ENCODE results near the gene MPIG6B. TPM values are rescaled to one million over a fixed set of nuclear protein-coding genes. Genes with fewer than 3 reads are reported as not detected.

MPIG6B gene
- total RNA-seq, 2 donors from 2014 or later: not detected

- H3K4me3 ChIP-seq (ENCODE audit: low read length): peak within 1 kb of the TSS; percentile 80
- 3 to 6% methylated on average over 31 to 58 of the region's 58 CpGs for WGBS, 2 experiments (ENCODE audit: insufficient coverage in 1 of 2, insufficient read length in 1 of 2)
- peak within 1 kb of the TSS; percentile 78 for H3K27ac ChIP-seq (ENCODE audit: low read depth, low read length)
- no peaks in the 10 kb centered on the region for H3K9me3 Mint-ChIP-seq
- peaks cover 12% of the 10 kb centered on the region for H3K36me3 Mint-ChIP-seq (ENCODE audit: low read depth)
- H3K27me3 Mint-ChIP-seq (ENCODE audit: insufficient read depth): no peaks in the 10 kb centered on the region
- TF ChIP-seq, protein P1, sequence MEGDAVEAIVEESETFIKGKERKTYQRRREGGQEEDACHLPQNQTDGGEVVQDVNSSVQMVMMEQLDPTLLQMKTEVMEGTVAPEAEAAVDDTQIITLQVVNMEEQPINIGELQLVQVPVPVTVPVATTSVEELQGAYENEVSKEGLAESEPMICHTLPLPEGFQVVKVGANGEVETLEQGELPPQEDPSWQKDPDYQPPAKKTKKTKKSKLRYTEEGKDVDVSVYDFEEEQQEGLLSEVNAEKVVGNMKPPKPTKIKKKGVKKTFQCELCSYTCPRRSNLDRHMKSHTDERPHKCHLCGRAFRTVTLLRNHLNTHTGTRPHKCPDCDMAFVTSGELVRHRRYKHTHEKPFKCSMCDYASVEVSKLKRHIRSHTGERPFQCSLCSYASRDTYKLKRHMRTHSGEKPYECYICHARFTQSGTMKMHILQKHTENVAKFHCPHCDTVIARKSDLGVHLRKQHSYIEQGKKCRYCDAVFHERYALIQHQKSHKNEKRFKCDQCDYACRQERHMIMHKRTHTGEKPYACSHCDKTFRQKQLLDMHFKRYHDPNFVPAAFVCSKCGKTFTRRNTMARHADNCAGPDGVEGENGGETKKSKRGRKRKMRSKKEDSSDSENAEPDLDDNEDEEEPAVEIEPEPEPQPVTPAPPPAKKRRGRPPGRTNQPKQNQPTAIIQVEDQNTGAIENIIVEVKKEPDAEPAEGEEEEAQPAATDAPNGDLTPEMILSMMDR (conservative IDR thresholded peaks at IDR 0.05): no peak
- DNase-seq: peak; percentile 100
- peaks cover 13% of the 10 kb centered on the region for H3K4me1 ChIP-seq (ENCODE audit: control insufficient read depth, insufficient read depth, low read length)
- peak within 1 kb of the TSS; percentile 99 for H3K4me3 Mint-ChIP-seq
- peaks cover 5% of the 10 kb centered on the region for H3K36me3 ChIP-seq (ENCODE audit: control insufficient read depth, insufficient read depth, low read length)
- H3K27ac Mint-ChIP-seq: peak within 1 kb of the TSS; percentile 97
- no peaks in the 10 kb centered on the region for H3K9me3 ChIP-seq (ENCODE audit: control insufficient read depth, low read length)
- peaks cover 43% of the 10 kb centered on the region for H3K4me1 Mint-ChIP-seq
- H3K9ac ChIP-seq (ENCODE audit: extremely low read depth, low read length, poor library complexity, severe bottlenecking): peak within 1 kb of the TSS; percentile 64
- H3K27me3 ChIP-seq (ENCODE audit: control insufficient read depth, insufficient read depth, low read length, poor library complexity, severe bottlenecking): no peaks in the 10 kb centered on the region
Measured at GRCh38 chr6:31739639-31740396, 16.6 kb downstream of the MPIG6B start, which contains the start of gene MSH5. Gene MSH5 (plus strand): TSS chr6:31740005. CDS start chr6:31740467, 462 bp downstream.

- WGBS, 2 experiments (ENCODE audit: insufficient coverage in 1 of 2, insufficient read length in 1 of 2): 53 to 59% methylated on average over 18 to 29 of the region's 29 CpGs
- no peak for DNase-seq
- Mint-ChIP-seq H3K9me3 (no peaks in the 10 kb centered on the region), H3K27me3 (ENCODE audit: insufficient read depth) (no peaks in the 10 kb centered on the region), H3K4me3 (peak overlapping the region; percentile 99), H3K4me1 (peaks cover 47% of the 10 kb centered on the region), H3K27ac (peak overlapping the region; percentile 97), H3K36me3 (ENCODE audit: low read depth) (peaks cover 12% of the 10 kb centered on the region)
- TF ChIP-seq, protein P1 (conservative IDR thresholded peaks at IDR 0.05): no peak
- peaks cover 5% of the 10 kb centered on the region for H3K36me3 ChIP-seq (ENCODE audit: control insufficient read depth, insufficient read depth, low read length)
- peaks cover 13% of the 10 kb centered on the region for H3K4me1 ChIP-seq (ENCODE audit: control insufficient read depth, insufficient read depth, low read length)
- H3K9ac ChIP-seq (ENCODE audit: extremely low read depth, low read length, poor library complexity, severe bottlenecking): peak overlapping the region; percentile 64
- no peaks in the 10 kb centered on the region for H3K9me3 ChIP-seq (ENCODE audit: control insufficient read depth, low read length)
- peak overlapping the region; percentile 78 for H3K27ac ChIP-seq (ENCODE audit: low read depth, low read length)
- H3K27me3 ChIP-seq (ENCODE audit: control insufficient read depth, insufficient read depth, low read length, poor library complexity, severe bottlenecking): no peaks in the 10 kb centered on the region
- peak overlapping the region; percentile 80 for H3K4me3 ChIP-seq (ENCODE audit: low read length)
Measured at GRCh38 chr6:31740397-31741223, 17.4 kb downstream of the MPIG6B start.

GRCh38 chr6:31741815-31742214 lies 18.6 kb downstream of the MPIG6B start:
- TF ChIP-seq, protein P1 (conservative IDR thresholded peaks at IDR 0.05): no peak
- Histone ChIP-seq H3K9me3 (ENCODE audit: control insufficient read depth, low read length) (no peaks in the 10 kb centered on the region), H3K36me3 (ENCODE audit: control insufficient read depth, insufficient read depth, low read length) (peaks cover 5% of the 10 kb centered on the region), H3K4me1 (ENCODE audit: control insufficient read depth, insufficient read depth, low read length) (peaks cover 11% of the 10 kb centered on the region), H3K9ac (ENCODE audit: extremely low read depth, low read length, poor library complexity, severe bottlenecking) (no peak overlapping the region), H3K27me3 (ENCODE audit: control insufficient read depth, insufficient read depth, low read length, poor library complexity, severe bottlenecking) (no peaks in the 10 kb centered on the region), H3K27ac (ENCODE audit: low read depth, low read length) (no peak overlapping the region), H3K4me3 (ENCODE audit: low read length) (no peak overlapping the region)
- H3K27me3 Mint-ChIP-seq (ENCODE audit: insufficient read depth): no peaks in the 10 kb centered on the region
- H3K27ac Mint-ChIP-seq: peak overlapping the region; percentile 44
- no peaks in the 10 kb centered on the region for H3K9me3 Mint-ChIP-seq
- H3K36me3 Mint-ChIP-seq (ENCODE audit: low read depth): peaks cover 12% of the 10 kb centered on the region
- WGBS, 2 experiments (ENCODE audit: insufficient coverage in 1 of 2, insufficient read length in 1 of 2): 94 to 100% methylated on average over 2 of the region's 2 CpGs
- H3K4me3 Mint-ChIP-seq: no peak overlapping the region
- no peak for DNase-seq
- peaks cover 43% of the 10 kb centered on the region for H3K4me1 Mint-ChIP-seq
